ENCODE data around the gene KRTAP21-3.
"Not testable (repeated sequence)": the region's sequence is repeated elsewhere in the genome, so short reads cannot be mapped to it uniquely, and the experiment has no call there.

The KRTAP21-3 gene

GRCh38 chr21:30718239-30718909 is at the start of gene KRTAP21-3:
KRTAP21-3 (minus strand) TSS chr21:30718777; CDS start chr21:30718759, 18 bp downstream.
- H3K36me3 ChIP-seq = no peaks in the 10 kb centered on the region
- no peaks in the 10 kb centered on the region for H3K27me3 ChIP-seq
- H3K4me3 ChIP-seq = no peak within 1 kb of the TSS
- H3K9me3 ChIP-seq = no peaks in the 10 kb centered on the region
- H3K4me1 ChIP-seq = no peaks in the 10 kb centered on the region
- no peak for TF ChIP-seq CTCF (IDR thresholded peaks at IDR 0.05)
- DNase-seq = no peak
- no peak within 1 kb of the TSS for H3K27ac ChIP-seq
- intact Hi-C loops (cut with DNase I; ENCODE audit: low total_unique reads) = no loop called here

GRCh38 chr21:30760776-30761175 is 42.2 kb upstream of the KRTAP21-3 start:
- no peak for TF ChIP-seq CTCF (IDR thresholded peaks at IDR 0.05)
- Histone ChIP-seq H3K27ac (no peak overlapping the region), H3K36me3 (no peaks in the 10 kb centered on the region), H3K9me3 (no peaks in the 10 kb centered on the region), H3K4me1 (no peaks in the 10 kb centered on the region), H3K4me3 (no peak overlapping the region), H3K27me3 (no peaks in the 10 kb centered on the region)
- DNase-seq = no peak
- intact Hi-C loops (cut with DNase I; ENCODE audit: low total_unique reads) = no loop called here

- no peaks in the 10 kb centered on the region for H3K27me3 ChIP-seq
- no peak overlapping the region for H3K27ac ChIP-seq
- no peak for TF ChIP-seq CTCF (IDR thresholded peaks at IDR 0.05)
- intact Hi-C loops (cut with DNase I; ENCODE audit: low total_unique reads) = no loop called here
- no peak overlapping the region for H3K4me3 ChIP-seq
- no peaks in the 10 kb centered on the region for H3K9me3 ChIP-seq
- H3K36me3 ChIP-seq = no peaks in the 10 kb centered on the region
- no peak for DNase-seq
- H3K4me1 ChIP-seq = no peaks in the 10 kb centered on the region
Observed at GRCh38 chr21:30758306-30758705, 39.7 kb upstream of the KRTAP21-3 start.

GRCh38 chr21:30755328-30755727 is 36.8 kb upstream of the KRTAP21-3 start, which contains the start of gene KRTAP21-1:
KRTAP21-1 (minus strand) TSS chr21:30755428; CDS start chr21:30755378, 50 bp downstream.
- intact Hi-C loops (cut with DNase I; ENCODE audit: low total_unique reads) = not testable (repeated sequence)

GRCh38 chr21:30747159-30747558 is 28.6 kb upstream of the KRTAP21-3 start, which contains the start of gene KRTAP21-2:
KRTAP21-2 (minus strand) TSS chr21:30747259; CDS start chr21:30747202, 57 bp downstream.
- H3K4me1 ChIP-seq = no peaks in the 10 kb centered on the region

More at GRCh38 chr21:30755328-30755727, 36.8 kb upstream of the KRTAP21-3 start, which contains the start of gene KRTAP21-1:
- H3K4me1 ChIP-seq, DNase-seq, H3K27me3 ChIP-seq, H3K27ac ChIP-seq, H3K9me3 ChIP-seq, H3K4me3 ChIP-seq, H3K36me3 ChIP-seq: not testable (repeated sequence)

More at GRCh38 chr21:30747159-30747558, 28.6 kb upstream of the KRTAP21-3 start, which contains the start of gene KRTAP21-2:
- H3K27ac ChIP-seq = no peak within 1 kb of the TSS
- TF ChIP-seq CTCF (IDR thresholded peaks at IDR 0.05) = no peak
- H3K9me3 ChIP-seq = no peaks in the 10 kb centered on the region
- H3K4me3 ChIP-seq = no peak within 1 kb of the TSS
- DNase-seq = no peak
- H3K27me3 ChIP-seq = no peaks in the 10 kb centered on the region
- no peaks in the 10 kb centered on the region for H3K36me3 ChIP-seq
- intact Hi-C loops (cut with DNase I; ENCODE audit: low total_unique reads) = no loop called here
